Suprapubic skin (tissue), 4 donors: ENCODE results near the gene TBL1X. TPM values are rescaled to one million over a fixed set of nuclear protein-coding genes. Genes with fewer than 3 reads are reported as not detected.

Source experiments
- DNase-seq, 2 donors: peaks; one replicate each; pipeline ENCODE4 v3.0.0-alpha.2; 2019; ENCODE audit warnings: low spot score in 2 of 2
- H3K27ac ChIP-seq: fragments of 200-600 bp; sonication (generic); one replicate; pipeline ENCODE4 v1.5.1; 2019
- H3K27me3 ChIP-seq: fragments of 200-600 bp; sonication (generic); one replicate; pipeline ENCODE4 v1.5.1; 2019
- H3K36me3 ChIP-seq: fragments of 200-600 bp; sonication (generic); one replicate; pipeline ENCODE4 v1.5.1; 2019
- H3K4me1 ChIP-seq: fragments of 200-600 bp; sonication (generic); one replicate; pipeline ENCODE4 v1.5.1; 2019
- H3K4me3 ChIP-seq: fragments of 200-600 bp; sonication (generic); one replicate; pipeline ENCODE4 v1.5.1; 2019; ENCODE audit warnings: mild to moderate bottlenecking
- H3K9me3 ChIP-seq: fragments of 200-600 bp; sonication (generic); one replicate; pipeline ENCODE4 v1.5.1; 2019
- CTCF ChIP-seq, 2 donors: fragments of 200-600 bp in 1 of 2; fragments of 450-650 bp in 1 of 2; sonication (generic) in 1 of 2; IDR thresholded peaks; one replicate each; pipeline ENCODE4 v1.5.1; 2016 to 2019; ENCODE audit warnings: antibody characterized with exemption in 2 of 2, mild to moderate bottlenecking in 1 of 2, moderate library complexity in 1 of 2
- EP300 ChIP-seq: sonication (generic); formaldehyde crosslinking; IDR thresholded peaks from one replicate; pipeline ENCODE4 v1.6.1; 2017; ENCODE audit warnings: antibody characterized with exemption
- POLR2A ChIP-seq, 2 donors: fragments of 450-650 bp; IDR thresholded peaks; one replicate each; pipeline ENCODE4 v1.6.1; 2017; ENCODE audit warnings: antibody characterized with exemption in 2 of 2, mild to moderate bottlenecking in 2 of 2, moderate library complexity in 2 of 2
- POLR2AphosphoS5 ChIP-seq, 3 donors: sonication (generic); formaldehyde crosslinking; IDR thresholded peaks; one replicate each; pipeline ENCODE4 v1.6.1; 2017; ENCODE audit warnings: antibody characterized with exemption in 3 of 3
- WGBS: methylation state at CpG from one replicate; pipeline ENCODE4 v1.1.5; 2018; 5-methylcytosine and 5-hydroxymethylcytosine counted together
- total RNA-seq, 4 donors: library from RNA; depleted of rRNA; stranded (reverse); fragments of >200 nt; gene quantifications; one replicate each; pipeline ENCODE4 v1.1.0, GENCODE V29; 2016

TBL1X gene
- total RNA-seq, 4 donors from 2014 or later = 13.2 to 31.0 (median 17.1) TPM

GRCh38 chrX:9671998-9672397 is 207.1 kb downstream of the TBL1X start:
- Histone ChIP-seq H3K36me3 (no peaks in the 10 kb centered on the region), H3K27me3 (no peaks in the 10 kb centered on the region), H3K27ac (no peak overlapping the region), H3K4me3 (no peak overlapping the region), H3K9me3 (no peaks in the 10 kb centered on the region), H3K4me1 (no peaks in the 10 kb centered on the region)
- TF ChIP-seq EP300 = no peak
- TF ChIP-seq POLR2A (IDR thresholded peaks at IDR 0.05) = no peak
- TF ChIP-seq POLR2AphosphoS5 (IDR thresholded peaks at IDR 0.05) = no peak
- no peak for TF ChIP-seq CTCF (IDR thresholded peaks at IDR 0.05)
- no peak for DNase-seq
- 87% methylated on average over 3 of the region's 3 CpGs for WGBS

GRCh38 chrX:9676306-9676705 is 211.4 kb downstream of the TBL1X start:
- no peak for TF ChIP-seq POLR2AphosphoS5 (IDR thresholded peaks at IDR 0.05)
- TF ChIP-seq EP300 = no peak
- no peak for TF ChIP-seq CTCF (IDR thresholded peaks at IDR 0.05)
- no peak for TF ChIP-seq POLR2A (IDR thresholded peaks at IDR 0.05)
- Histone ChIP-seq H3K27me3 (no peaks in the 10 kb centered on the region), H3K4me3 (no peak overlapping the region), H3K27ac (no peak overlapping the region), H3K36me3 (no peaks in the 10 kb centered on the region), H3K4me1 (peaks cover 6% of the 10 kb centered on the region), H3K9me3 (no peaks in the 10 kb centered on the region)
- no peak for DNase-seq
- 76% methylated on average over 12 of the region's 13 CpGs for WGBS

- TF ChIP-seq POLR2AphosphoS5 (IDR thresholded peaks at IDR 0.05) = no peak
- TF ChIP-seq POLR2A (IDR thresholded peaks at IDR 0.05) = no peak
- no peak for TF ChIP-seq EP300
- no peak for TF ChIP-seq CTCF (IDR thresholded peaks at IDR 0.05)
- Histone ChIP-seq H3K27ac (no peak overlapping the region), H3K4me3 (no peak overlapping the region), H3K27me3 (no peaks in the 10 kb centered on the region), H3K9me3 (no peaks in the 10 kb centered on the region), H3K4me1 (peaks cover 6% of the 10 kb centered on the region), H3K36me3 (no peaks in the 10 kb centered on the region)
- WGBS = 70% methylated on average over 6 of the region's 6 CpGs
- no peak for DNase-seq
These were observed 211.9 kb downstream of the TBL1X start for GRCh38 chrX:9676738-9677097.

- no peaks in the 10 kb centered on the region for H3K9me3 ChIP-seq
- H3K27ac ChIP-seq = no peak overlapping the region
- no peaks in the 10 kb centered on the region for H3K27me3 ChIP-seq
- TF ChIP-seq EP300 (no peak), POLR2AphosphoS5 (IDR thresholded peaks at IDR 0.05) (no peak), CTCF (IDR thresholded peaks at IDR 0.05) (no peak), POLR2A (IDR thresholded peaks at IDR 0.05) (no peak)
- H3K4me1 ChIP-seq = peaks cover 6% of the 10 kb centered on the region
- DNase-seq = no peak
- no peaks in the 10 kb centered on the region for H3K36me3 ChIP-seq
- 41% methylated on average over 7 of the region's 7 CpGs for WGBS
- no peak overlapping the region for H3K4me3 ChIP-seq
These were observed 212.4 kb downstream of the TBL1X start for GRCh38 chrX:9677098-9677739.

- H3K4me3 ChIP-seq = no peak overlapping the region
- no peak for DNase-seq
- H3K4me1 ChIP-seq = peaks cover 6% of the 10 kb centered on the region
- TF ChIP-seq POLR2AphosphoS5 (IDR thresholded peaks at IDR 0.05) (no peak), CTCF (IDR thresholded peaks at IDR 0.05) (no peak), EP300 (no peak), POLR2A (IDR thresholded peaks at IDR 0.05) (no peak)
- WGBS = 82% methylated on average over 3 of the region's 3 CpGs
- H3K27me3 ChIP-seq = no peaks in the 10 kb centered on the region
- no peaks in the 10 kb centered on the region for H3K36me3 ChIP-seq
- no peaks in the 10 kb centered on the region for H3K9me3 ChIP-seq
- no peak overlapping the region for H3K27ac ChIP-seq
These were observed 213.5 kb downstream of the TBL1X start for GRCh38 chrX:9678215-9678965.
